Neutrophil (primary cell): Measurements from ENCODE around the gene BCL2L12.
"Not testable (repeated sequence)": the region's sequence is repeated elsewhere in the genome, so short reads cannot be mapped to it uniquely, and the experiment has no call there.

ENCODE experiments used
- H3K27ac ChIP-seq: fragments of 200-600 bp; sonication (generic); 2 replicates; pipeline ENCODE4 v1.5.1; 2016; ENCODE audit warnings: mild to moderate bottlenecking, moderate library complexity
- H3K27me3 ChIP-seq: fragments of 200-600 bp; sonication (generic); 2 replicates; pipeline ENCODE4 v1.6.0; 2016; ENCODE audit warnings: mild to moderate bottlenecking
- H3K36me3 ChIP-seq: fragments of 200-600 bp; sonication (generic); 2 replicates; pipeline ENCODE4 v1.5.1; 2017
- H3K4me1 ChIP-seq, 2 experiments: fragments of 200-600 bp in 1 of 2; sonication (generic) in 1 of 2; 1 replicate in 1 of 2; 2 replicates in 1 of 2; pipeline versions ENCODE4 v1.5.1 to v1.6.1; 2013 to 2016; ENCODE audit warnings: low read depth in 1 of 2, low read length in 1 of 2, mild to moderate bottlenecking in 1 of 2, moderate library complexity in 1 of 2; ENCODE audit not compliant: control insufficient read depth in 1 of 2, insufficient read depth in 1 of 2
- H3K4me3 ChIP-seq, 2 experiments: fragments of 200-600 bp in 1 of 2; sonication (generic) in 1 of 2; 1 replicate in 1 of 2; 2 replicates in 1 of 2; pipeline ENCODE4 v1.5.1; 2013 to 2016; ENCODE audit warnings: low read depth in 1 of 2, low read length in 1 of 2, mild to moderate bottlenecking in 1 of 2, moderate library complexity in 1 of 2
- H3K9me3 ChIP-seq: fragments of 200-600 bp; sonication (generic); 2 replicates; pipeline ENCODE4 v1.5.1; 2016
- TF ChIP-seq, protein P1 (sequence below): fragments of 200-600 bp; sonication (generic); IDR thresholded peaks from 2 replicates; pipeline ENCODE4 v1.5.1; 2016; ENCODE audit warnings: antibody characterized with exemption

Gene BCL2L12

DNA sequence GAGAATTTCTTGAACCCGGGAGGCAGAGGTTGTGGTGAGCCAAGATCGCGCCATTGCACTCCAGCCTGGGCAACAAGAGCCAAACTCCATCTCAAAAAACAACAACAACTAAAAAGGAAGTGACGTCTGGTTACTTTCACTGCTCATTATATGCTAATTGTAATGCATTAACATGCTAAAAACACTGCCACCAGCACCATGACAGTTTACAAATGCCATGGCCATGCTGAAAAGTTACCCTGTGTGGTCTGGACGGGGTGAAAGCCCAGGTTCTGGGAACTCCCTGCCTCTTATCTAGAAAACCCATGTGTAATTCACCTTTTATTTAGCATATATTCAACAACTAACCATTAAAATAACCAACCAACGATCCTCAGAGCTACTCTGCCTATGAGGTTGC, 53.3 kb downstream of the BCL2L12 start:
- H3K27ac ChIP-seq, result no peak overlapping the region
- TF ChIP-seq, protein P1, sequence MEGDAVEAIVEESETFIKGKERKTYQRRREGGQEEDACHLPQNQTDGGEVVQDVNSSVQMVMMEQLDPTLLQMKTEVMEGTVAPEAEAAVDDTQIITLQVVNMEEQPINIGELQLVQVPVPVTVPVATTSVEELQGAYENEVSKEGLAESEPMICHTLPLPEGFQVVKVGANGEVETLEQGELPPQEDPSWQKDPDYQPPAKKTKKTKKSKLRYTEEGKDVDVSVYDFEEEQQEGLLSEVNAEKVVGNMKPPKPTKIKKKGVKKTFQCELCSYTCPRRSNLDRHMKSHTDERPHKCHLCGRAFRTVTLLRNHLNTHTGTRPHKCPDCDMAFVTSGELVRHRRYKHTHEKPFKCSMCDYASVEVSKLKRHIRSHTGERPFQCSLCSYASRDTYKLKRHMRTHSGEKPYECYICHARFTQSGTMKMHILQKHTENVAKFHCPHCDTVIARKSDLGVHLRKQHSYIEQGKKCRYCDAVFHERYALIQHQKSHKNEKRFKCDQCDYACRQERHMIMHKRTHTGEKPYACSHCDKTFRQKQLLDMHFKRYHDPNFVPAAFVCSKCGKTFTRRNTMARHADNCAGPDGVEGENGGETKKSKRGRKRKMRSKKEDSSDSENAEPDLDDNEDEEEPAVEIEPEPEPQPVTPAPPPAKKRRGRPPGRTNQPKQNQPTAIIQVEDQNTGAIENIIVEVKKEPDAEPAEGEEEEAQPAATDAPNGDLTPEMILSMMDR, result no peak
- no peak overlapping the region for H3K4me3 ChIP-seq
- H3K36me3 ChIP-seq, result no peaks in the 10 kb centered on the region
- H3K27me3 ChIP-seq, result no peaks in the 10 kb centered on the region
- peaks cover 6 to 13% of the 10 kb centered on the region in 2 experiments for H3K4me1 ChIP-seq
- no peaks in the 10 kb centered on the region for H3K9me3 ChIP-seq

DNA sequence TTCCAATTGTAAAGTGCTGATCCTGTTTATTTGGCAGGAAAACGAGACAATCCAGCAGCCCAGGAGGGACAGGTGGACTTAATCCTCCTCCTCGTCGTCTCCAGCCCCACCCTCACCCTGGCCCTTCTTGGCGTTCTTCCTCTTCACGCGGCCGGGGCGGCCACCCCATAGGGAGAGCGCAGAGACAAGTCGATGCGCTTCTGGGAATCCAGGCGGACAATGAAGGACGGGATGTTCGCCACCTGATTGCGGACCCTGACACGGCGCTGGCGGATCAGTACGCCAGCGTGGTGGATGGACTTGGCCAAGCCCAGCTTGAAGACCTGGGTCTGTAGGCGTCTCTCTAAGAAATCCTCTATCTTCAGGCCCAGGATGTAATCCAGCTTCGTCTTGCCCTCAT, 53.7 kb downstream of the BCL2L12 start:
- not testable (repeated sequence) for H3K27ac ChIP-seq
- H3K4me1 ChIP-seq, result peaks cover 6 to 13% of the 10 kb centered on the region in 2 experiments

More for the DNA sequence above, 53.7 kb downstream of the BCL2L12 start:
- not testable (repeated sequence) for H3K27me3 ChIP-seq, H3K36me3 ChIP-seq, H3K4me3 ChIP-seq, H3K9me3 ChIP-seq
